Measurements from ENCODE around the gene CDH5. TPM values are rescaled to one million over a fixed set of nuclear protein-coding genes. Genes with fewer than 3 reads are reported as not detected.
A peak's percentile ranks its signal among the peaks of the same experiment; 100 is the strongest.

Gene CDH5
- total RNA-seq, 2 donors from 2014 or later: 21.1 to 40.0 TPM

DNA sequence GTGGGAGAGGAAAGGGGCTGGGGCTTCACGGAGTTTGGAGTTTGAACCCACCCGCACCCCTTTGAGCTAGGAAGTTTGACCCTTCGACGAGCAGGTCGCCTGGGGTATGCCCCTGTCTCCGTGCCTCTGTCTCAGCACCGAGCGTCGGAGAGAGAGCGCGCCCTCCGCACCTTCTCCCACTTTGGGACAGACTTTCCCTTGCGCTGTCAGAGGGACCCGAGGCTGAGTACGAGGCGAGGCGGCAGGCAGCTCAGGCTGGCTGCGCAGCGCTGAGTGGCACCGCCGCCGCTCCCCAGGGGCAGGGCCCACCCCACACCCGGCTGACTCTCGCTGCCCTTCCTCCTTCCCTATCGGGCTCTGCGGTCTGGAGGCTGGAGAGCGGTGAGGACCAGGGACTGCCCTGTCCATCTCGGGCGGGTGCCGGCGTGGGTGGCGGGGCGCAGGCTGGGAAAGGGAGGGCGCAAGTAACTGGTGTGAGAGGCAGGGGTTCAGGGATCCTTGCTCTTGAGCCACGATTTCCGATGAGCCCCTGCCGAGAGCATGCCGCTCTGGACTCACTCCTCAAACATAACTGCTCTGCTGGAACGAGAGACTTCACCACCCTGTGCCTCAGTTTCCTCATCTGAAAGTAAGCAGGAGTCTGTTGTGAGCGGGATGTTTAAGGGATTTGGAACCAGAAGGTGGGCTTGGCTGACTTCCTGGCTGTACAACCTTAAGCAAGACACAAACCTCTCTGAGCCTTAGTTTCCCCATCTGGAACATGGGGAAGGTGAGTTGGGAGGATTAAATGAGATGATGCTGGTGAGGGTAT is 61.6 kb downstream of the CDH5 start:
- H3K36me3 ChIP-seq: no peaks in the 10 kb centered on the region
- peak overlapping the region; percentile 69 for H3K4me3 ChIP-seq
- ATAC-seq (ENCODE audit: insufficient number of reproducible peaks, low FRiP score, low read depth) (no peak), DNase-seq (ENCODE audit: low spot score) (no peak)
- H3K27ac ChIP-seq: no peak overlapping the region
- no peaks in the 10 kb centered on the region for H3K27me3 ChIP-seq (replicated peaks; ENCODE audit: insufficient read depth)
- TF ChIP-seq CTCF (IDR thresholded peaks at IDR 0.05): no peak
- no peaks in the 10 kb centered on the region for H3K9me3 ChIP-seq
- peaks cover 6 to 16% of the 10 kb centered on the region in 2 donors for H3K4me1 ChIP-seq (ENCODE audit: control insufficient read depth in 1 of 2, low read depth in 2 of 2)

DNA sequence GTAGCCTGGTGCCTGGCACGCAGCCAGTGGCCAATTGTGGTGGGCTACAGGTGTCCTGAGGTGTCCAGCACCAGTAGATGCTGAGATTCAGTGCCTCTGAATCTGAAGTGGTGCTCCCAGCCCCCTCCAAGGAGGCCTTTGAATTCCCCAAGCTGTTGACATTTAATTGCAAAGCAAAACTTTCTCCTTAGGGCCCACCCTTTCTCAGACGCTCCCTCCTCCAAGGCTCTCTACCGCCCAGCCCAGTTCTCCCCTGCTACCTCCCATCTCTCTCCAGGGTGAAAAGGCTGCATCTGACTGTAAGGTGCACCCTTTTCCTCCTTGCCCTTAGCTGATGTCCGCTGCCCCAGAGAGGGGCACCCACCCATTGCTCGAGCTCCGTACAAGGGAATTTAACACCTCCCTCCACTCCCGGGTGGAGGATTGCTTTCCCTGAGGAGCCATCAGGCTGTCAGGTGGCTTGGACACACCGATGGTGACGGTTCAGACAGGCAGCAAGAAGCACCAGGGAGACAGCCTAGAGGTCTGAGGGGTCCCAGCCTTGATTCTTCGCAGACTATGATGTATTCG is 62.3 kb downstream of the CDH5 start:
- Histone ChIP-seq H3K9me3 (no peaks in the 10 kb centered on the region), H3K4me1 (ENCODE audit: control insufficient read depth in 1 of 2, low read depth in 2 of 2) (peaks cover 6 to 16% of the 10 kb centered on the region in 2 donors), H3K27ac (no peak overlapping the region), H3K4me3 (no peak overlapping the region), H3K36me3 (no peaks in the 10 kb centered on the region), H3K27me3 (replicated peaks; ENCODE audit: insufficient read depth) (no peaks in the 10 kb centered on the region)
- no peak for TF ChIP-seq CTCF (IDR thresholded peaks at IDR 0.05)
- no peak for DNase-seq (ENCODE audit: low spot score)
- no peak for ATAC-seq (ENCODE audit: insufficient number of reproducible peaks, low FRiP score, low read depth)

- DNase-seq (ENCODE audit: low spot score): no peak
- Histone ChIP-seq H3K27ac (no peak overlapping the region), H3K27me3 (replicated peaks; ENCODE audit: insufficient read depth) (no peaks in the 10 kb centered on the region)
These were observed 62.9 kb downstream of the CDH5 start for GRCh38 chr16:66429290-66429962.

DNA sequence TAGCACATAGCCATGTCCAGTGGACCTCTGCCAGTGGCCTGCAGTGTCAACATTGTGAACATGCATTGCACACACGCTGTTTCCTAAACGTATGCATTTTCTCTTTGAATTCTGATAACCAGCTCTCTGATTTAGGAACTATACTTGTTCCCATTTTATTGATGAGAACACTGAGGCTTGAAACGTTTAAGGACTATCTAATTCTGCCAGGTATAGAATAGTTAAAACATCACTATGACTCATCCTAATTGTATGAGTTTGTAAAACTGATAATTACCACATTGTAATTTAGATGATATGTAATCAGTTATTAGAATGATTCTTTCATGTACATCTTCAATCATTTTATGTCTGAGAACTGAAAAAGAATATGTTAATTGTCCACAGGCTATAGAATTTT is 63.7 kb downstream of the CDH5 start:
- no peaks in the 10 kb centered on the region for H3K27me3 ChIP-seq (replicated peaks; ENCODE audit: insufficient read depth)
- H3K9me3 ChIP-seq: no peaks in the 10 kb centered on the region
- ATAC-seq (ENCODE audit: insufficient number of reproducible peaks, low FRiP score, low read depth) (no peak), DNase-seq (ENCODE audit: low spot score) (no peak)
- TF ChIP-seq CTCF (IDR thresholded peaks at IDR 0.05): no peak
- H3K4me1 ChIP-seq (ENCODE audit: control insufficient read depth in 1 of 2, low read depth in 2 of 2): peaks cover 6 to 16% of the 10 kb centered on the region in 2 donors
- no peak overlapping the region for H3K27ac ChIP-seq
- no peaks in the 10 kb centered on the region for H3K36me3 ChIP-seq
- H3K4me3 ChIP-seq: no peak overlapping the region

More at GRCh38 chr16:66429290-66429962, 62.9 kb downstream of the CDH5 start:
- no peak for TF ChIP-seq CTCF (IDR thresholded peaks at IDR 0.05)
- Histone ChIP-seq H3K36me3 (no peaks in the 10 kb centered on the region), H3K4me1 (ENCODE audit: control insufficient read depth in 1 of 2, low read depth in 2 of 2) (peaks cover 6 to 16% of the 10 kb centered on the region in 2 donors), H3K4me3 (no peak overlapping the region), H3K9me3 (no peaks in the 10 kb centered on the region)
- ATAC-seq (ENCODE audit: insufficient number of reproducible peaks, low FRiP score, low read depth): no peak

DNA sequence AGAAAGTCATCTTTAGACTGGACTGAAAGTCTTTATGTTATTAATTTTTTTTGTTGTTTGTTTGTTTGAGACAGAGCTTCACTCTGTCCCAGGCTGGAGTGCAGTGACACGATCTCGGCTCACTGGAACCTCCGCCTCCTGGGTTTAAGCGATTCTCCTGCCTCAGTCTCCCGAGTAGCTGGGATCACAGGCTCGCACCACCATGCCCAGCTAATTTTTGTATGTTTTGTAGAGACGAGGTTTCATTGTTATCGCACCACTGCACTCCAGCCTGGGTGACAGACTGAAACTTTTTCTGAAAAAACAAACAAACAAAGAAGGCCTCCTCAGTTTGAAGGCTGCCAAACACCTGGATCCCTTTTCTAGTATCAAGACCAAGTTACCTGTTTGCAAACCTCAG is 65.3 kb downstream of the CDH5 start:
- H3K27me3 ChIP-seq (replicated peaks; ENCODE audit: insufficient read depth): no peaks in the 10 kb centered on the region
- no peak for DNase-seq (ENCODE audit: low spot score)
- ATAC-seq (ENCODE audit: insufficient number of reproducible peaks, low FRiP score, low read depth): no peak
- H3K4me3 ChIP-seq: no peak overlapping the region
- TF ChIP-seq CTCF (IDR thresholded peaks at IDR 0.05): no peak
- peaks cover 6 to 9% of the 10 kb centered on the region in 2 donors for H3K4me1 ChIP-seq (ENCODE audit: control insufficient read depth in 1 of 2, low read depth in 2 of 2)
- no peaks in the 10 kb centered on the region for H3K36me3 ChIP-seq
- no peak overlapping the region for H3K27ac ChIP-seq
- no peaks in the 10 kb centered on the region for H3K9me3 ChIP-seq
